Body of pancreas (tissue), 4 donors: Measurements from ENCODE around the gene CNNM4. TPM values are rescaled to one million over a fixed set of nuclear protein-coding genes. Genes with fewer than 3 reads are reported as not detected.

Experiments used
- ATAC-seq: fragments of 150-250 bp; one replicate; pipeline ENCODE4 v1.9.1; 2016
- DNase-seq, 4 donors: peaks; one replicate each; pipeline ENCODE4 v3.0.0-alpha.2; 2019
- H3K27ac ChIP-seq, 4 donors: fragments of 200-600 bp; sonication (generic); 1 replicate in 3 of 4; 2 replicates in 1 of 4; pipeline versions ENCODE4 v1.5.1 to v1.6.1; 2016 to 2019; ENCODE audit warnings: mild to moderate bottlenecking in 1 of 4, mixed read lengths in 1 of 4, moderate library complexity in 1 of 4
- H3K27me3 ChIP-seq, 2 donors: fragments of 200-600 bp; sonication (generic); one replicate each; pipeline ENCODE4 v1.6.0; 2016; ENCODE audit warnings: mild to moderate bottlenecking in 1 of 2
- H3K36me3 ChIP-seq, 2 donors: fragments of 200-600 bp; sonication (generic); replicated peaks in 1 of 2; 2 replicates each; pipeline ENCODE4 v1.5.1; 2016; ENCODE audit warnings: low read depth in 2 of 2; ENCODE audit not compliant: insufficient read depth in 1 of 2
- H3K4me1 ChIP-seq: fragments of 200-600 bp; sonication (generic); one replicate; pipeline ENCODE4 v1.6.0; 2016
- H3K4me3 ChIP-seq, 2 donors: fragments of 200-600 bp; sonication (generic); 1 replicate in 1 of 2; 2 replicates in 1 of 2; pipeline ENCODE4 v1.5.1; 2016 to 2019
- H3K9me3 ChIP-seq, 3 donors: fragments of 200-600 bp; sonication (generic); 1 replicate in 2 of 3; 2 replicates in 1 of 3; pipeline ENCODE4 v1.5.1; 2016
- CTCF ChIP-seq, 7 experiments: fragments of 450-650 bp in 4 of 7; fragments of 200-600 bp in 3 of 7; sonication (generic) in 3 of 7; IDR thresholded peaks; one replicate each; pipeline ENCODE4 v1.5.1; 2016 to 2019; ENCODE audit warnings: antibody characterized with exemption in 7 of 7
- POLR2A ChIP-seq, 3 donors: fragments of 450-650 bp; IDR thresholded peaks; one replicate each; pipeline ENCODE4 v1.6.1; 2016; ENCODE audit warnings: antibody characterized with exemption in 3 of 3, mild to moderate bottlenecking in 2 of 3
- WGBS, 2 donors: methylation state at CpG; one replicate each; pipeline ENCODE4 v1.1.5; 2017; 5-methylcytosine and 5-hydroxymethylcytosine counted together
- intact Hi-C: fragments of 100-400 bp; cut with DNase I; formaldehyde crosslinking; loops from one replicate; pipeline ENCODE4 v1.15.1; 2023
- total RNA-seq, 2 donors: library from RNA; depleted of rRNA; stranded (reverse); fragments of >200 nt; gene quantifications; one replicate each; pipeline ENCODE4 v1.1.0, GENCODE V29; 2016

The CNNM4 gene
- total RNA-seq, 2 donors from 2014 or later, result 4.3 to 7.8 TPM

GRCh38 chr2:96831679-96832078 is 71.0 kb downstream of the CNNM4 start:
- peak; percentile 52 for ATAC-seq
- H3K36me3 ChIP-seq, result peaks cover 13 to 21% of the 10 kb centered on the region in 2 donors
- H3K9me3 ChIP-seq, result no peaks in the 10 kb centered on the region
- H3K27ac ChIP-seq, result peak overlapping the region; percentile 62 to 87 (median 74)
- no peak overlapping the region for H3K4me3 ChIP-seq
- TF ChIP-seq CTCF (IDR thresholded peaks at IDR 0.05) (no peak), POLR2A (IDR thresholded peaks at IDR 0.05) (no peak)
- 12 to 22% methylated on average over 9 to 10 of the region's 10 CpGs for WGBS, 2 donors
- peaks cover 33% of the 10 kb centered on the region for H3K4me1 ChIP-seq
- no peaks in the 10 kb centered on the region for H3K27me3 ChIP-seq
- intact Hi-C loops, result no loop called here
- DNase-seq, result peak; percentile 63 to 73 (median 69)

GRCh38 chr2:96832408-96832753 is 71.7 kb downstream of the CNNM4 start:
- intact Hi-C loops, result no loop called here
- no peaks in the 10 kb centered on the region for H3K9me3 ChIP-seq
- DNase-seq (no peak), ATAC-seq (no peak)
- H3K4me1 ChIP-seq, result peaks cover 33% of the 10 kb centered on the region
- TF ChIP-seq POLR2A (IDR thresholded peaks at IDR 0.05), result no peak
- WGBS, 2 donors, result 45 to 50% methylated on average over 9 to 11 of the region's 11 CpGs
- H3K27ac ChIP-seq, result peak overlapping the region; percentile 62 to 87 (median 74)
- H3K27me3 ChIP-seq, result no peaks in the 10 kb centered on the region
- no peak overlapping the region for H3K4me3 ChIP-seq
- H3K36me3 ChIP-seq, result peaks cover 13 to 17% of the 10 kb centered on the region in 2 donors

- intact Hi-C loops, result no loop called here
- peak; percentile 95 for ATAC-seq
- H3K27me3 ChIP-seq, result no peaks in the 10 kb centered on the region
- peaks cover 7 to 12% of the 10 kb centered on the region in 2 donors for H3K36me3 ChIP-seq
- H3K27ac ChIP-seq, result peak overlapping the region; percentile 62 to 87 (median 74)
- H3K4me1 ChIP-seq, result peaks cover 33% of the 10 kb centered on the region
- H3K9me3 ChIP-seq, result no peaks in the 10 kb centered on the region
- DNase-seq, result peak; percentile 95 to 98 (median 98)
- 7 to 20% methylated on average over 16 to 18 of the region's 18 CpGs for WGBS, 2 donors
- no peak overlapping the region for H3K4me3 ChIP-seq
- TF ChIP-seq POLR2A (IDR thresholded peaks at IDR 0.05), result no peak
- peak in 1 of 7 experiments; percentile 15 for TF ChIP-seq CTCF (IDR thresholded peaks at IDR 0.05)
These were observed 72.2 kb downstream of the CNNM4 start for GRCh38 chr2:96832754-96833507.

GRCh38 chr2:96835830-96836229 is 75.1 kb downstream of the CNNM4 start:
- Histone ChIP-seq H3K4me3 (no peak overlapping the region), H3K4me1 (peaks cover 32% of the 10 kb centered on the region), H3K9me3 (no peaks in the 10 kb centered on the region), H3K27me3 (no peaks in the 10 kb centered on the region), H3K27ac (no peak overlapping the region), H3K36me3 (no peaks in the 10 kb centered on the region)
- intact Hi-C loops, result no loop called here
- TF ChIP-seq CTCF (IDR thresholded peaks at IDR 0.05) (no peak), POLR2A (IDR thresholded peaks at IDR 0.05) (no peak)
- WGBS, 2 donors, result 93 to 97% methylated on average over 4 of the region's 4 CpGs
- no peak for DNase-seq
- ATAC-seq, result no peak

- no peak for TF ChIP-seq CTCF (IDR thresholded peaks at IDR 0.05)
- no peak for TF ChIP-seq POLR2A (IDR thresholded peaks at IDR 0.05)
- Histone ChIP-seq H3K9me3 (no peaks in the 10 kb centered on the region), H3K4me3 (no peak overlapping the region), H3K36me3 (no peaks in the 10 kb centered on the region), H3K27ac (no peak overlapping the region), H3K4me1 (peaks cover 14% of the 10 kb centered on the region), H3K27me3 (no peaks in the 10 kb centered on the region)
- ATAC-seq (no peak), DNase-seq (no peak)
- intact Hi-C loops, result no loop called here
- 86 to 88% methylated on average over 9 of the region's 9 CpGs for WGBS, 2 donors
These were observed 76.9 kb downstream of the CNNM4 start for GRCh38 chr2:96837575-96837974.
